ENCODE measurements around the gene EDA. TPM values are rescaled to one million over a fixed set of nuclear protein-coding genes. Genes with fewer than 3 reads are reported as not detected.

Gene EDA
- total RNA-seq, 1 experiment from 2014 or later, result 0.23 TPM

DNA sequence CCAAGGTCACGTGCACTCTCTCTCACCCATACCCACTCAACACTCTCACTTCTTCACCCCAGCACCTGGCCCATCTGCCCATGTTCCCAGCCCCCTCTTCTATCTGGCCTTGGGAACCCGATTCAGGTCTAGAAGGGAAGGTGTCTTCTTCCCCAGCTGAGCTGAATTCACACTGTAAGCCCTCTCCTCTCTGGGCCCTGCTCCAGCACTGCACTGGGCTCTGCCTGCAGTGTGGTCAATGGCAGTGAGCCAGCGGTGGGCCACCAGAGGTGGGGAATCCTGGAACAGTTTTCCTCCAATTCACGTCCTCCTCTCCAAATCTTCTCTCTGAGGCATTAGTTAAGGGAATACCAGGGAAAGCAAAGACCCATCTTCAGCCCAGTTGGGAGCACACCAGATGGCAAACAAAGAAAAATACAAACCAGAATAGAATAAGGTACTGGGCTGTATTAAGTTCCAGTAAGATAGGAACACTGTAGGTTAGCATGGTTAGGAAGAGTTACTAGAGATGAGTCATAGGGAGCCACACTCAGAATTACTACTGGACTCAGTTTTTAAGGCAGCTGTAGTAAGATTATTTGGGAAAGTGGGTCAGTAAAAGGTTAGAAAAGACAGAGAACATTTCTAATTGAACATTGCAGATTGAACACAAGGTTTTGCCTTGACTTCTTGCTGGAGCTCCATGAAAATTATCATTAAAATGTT, 428.8 kb downstream of the EDA start:
- ChIA-PET POLR2A (no interaction called here), CTCF (no interaction called here)
- Histone ChIP-seq H3K36me3 (ENCODE audit: control insufficient read depth, insufficient read depth, low read length) (no peaks in the 10 kb centered on the region), H3K4me3 (ENCODE audit: low read depth in 2 of 2, low read length in 2 of 2) (no peak overlapping the region), H3K4me1 (ENCODE audit: control insufficient read depth, insufficient read depth, low read length) (no peaks in the 10 kb centered on the region), H3K27ac (ENCODE audit: low read length) (no peak overlapping the region), H3K27me3 (ENCODE audit: control insufficient read depth, insufficient read depth, low read length) (no peaks in the 10 kb centered on the region), H3K9me3 (ENCODE audit: control insufficient read depth, insufficient read depth, low read depth, low read length) (no peaks in the 10 kb centered on the region)
- BruUV-seq (replicated peaks), result no TSS peak
- no peak for ATAC-seq
- no peak for DNase-seq (ENCODE audit: low read depth, low spot score)
- in situ Hi-C loops (cut with HindIII; ENCODE audit: low pct_unique_long_range_greater_than_20kb, low sequenced_read_pairs) (no loop called here), intact Hi-C loops (cut with micrococcal nuclease; ENCODE audit: unreplicated experiment) (no loop called here)
- TF ChIP-seq POLR2AphosphoS5 (IDR thresholded peaks at IDR 0.05; ENCODE audit: low read depth, low read length) (no peak), SIN3A (IDR thresholded peaks at IDR 0.05; ENCODE audit: borderline replicate concordance, insufficient read depth, low read depth, low read length) (no peak), TCF7L2 (IDR thresholded peaks at IDR 0.05; ENCODE audit: low read depth, low read length) (no peak)
- TF ChIP-seq, protein P1, sequence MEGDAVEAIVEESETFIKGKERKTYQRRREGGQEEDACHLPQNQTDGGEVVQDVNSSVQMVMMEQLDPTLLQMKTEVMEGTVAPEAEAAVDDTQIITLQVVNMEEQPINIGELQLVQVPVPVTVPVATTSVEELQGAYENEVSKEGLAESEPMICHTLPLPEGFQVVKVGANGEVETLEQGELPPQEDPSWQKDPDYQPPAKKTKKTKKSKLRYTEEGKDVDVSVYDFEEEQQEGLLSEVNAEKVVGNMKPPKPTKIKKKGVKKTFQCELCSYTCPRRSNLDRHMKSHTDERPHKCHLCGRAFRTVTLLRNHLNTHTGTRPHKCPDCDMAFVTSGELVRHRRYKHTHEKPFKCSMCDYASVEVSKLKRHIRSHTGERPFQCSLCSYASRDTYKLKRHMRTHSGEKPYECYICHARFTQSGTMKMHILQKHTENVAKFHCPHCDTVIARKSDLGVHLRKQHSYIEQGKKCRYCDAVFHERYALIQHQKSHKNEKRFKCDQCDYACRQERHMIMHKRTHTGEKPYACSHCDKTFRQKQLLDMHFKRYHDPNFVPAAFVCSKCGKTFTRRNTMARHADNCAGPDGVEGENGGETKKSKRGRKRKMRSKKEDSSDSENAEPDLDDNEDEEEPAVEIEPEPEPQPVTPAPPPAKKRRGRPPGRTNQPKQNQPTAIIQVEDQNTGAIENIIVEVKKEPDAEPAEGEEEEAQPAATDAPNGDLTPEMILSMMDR (IDR thresholded peaks at IDR 0.05), result no peak

DNA sequence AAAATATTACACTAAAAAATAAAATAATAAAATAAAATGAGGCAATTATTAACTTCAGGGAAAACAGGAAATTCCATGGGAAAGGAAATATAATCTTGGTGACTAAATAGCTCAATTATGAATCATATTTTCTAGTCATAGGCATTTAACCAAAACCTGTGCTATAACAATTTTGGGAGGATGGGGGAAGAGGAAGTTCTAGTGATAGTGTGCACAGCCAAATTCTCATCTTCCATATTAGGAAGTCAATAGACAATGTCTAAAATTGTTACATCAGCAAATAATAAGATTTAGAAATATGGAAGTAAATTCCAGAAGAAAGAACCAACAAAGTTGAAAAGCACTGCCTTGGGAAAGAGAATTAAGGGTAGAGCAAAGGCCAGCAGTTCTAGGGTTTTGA, 431.1 kb downstream of the EDA start:
- H3K27ac ChIP-seq (ENCODE audit: low read length), result no peak overlapping the region
- H3K4me1 ChIP-seq (ENCODE audit: control insufficient read depth, insufficient read depth, low read length), result no peaks in the 10 kb centered on the region
- ChIA-PET CTCF (no interaction called here), POLR2A (no interaction called here)
- H3K36me3 ChIP-seq (ENCODE audit: control insufficient read depth, insufficient read depth, low read length), result no peaks in the 10 kb centered on the region
- H3K27me3 ChIP-seq (ENCODE audit: control insufficient read depth, insufficient read depth, low read length), result no peaks in the 10 kb centered on the region
- ATAC-seq (no peak), DNase-seq (ENCODE audit: low read depth, low spot score) (no peak)
- TF ChIP-seq SIN3A (IDR thresholded peaks at IDR 0.05; ENCODE audit: borderline replicate concordance, insufficient read depth, low read depth, low read length) (no peak), POLR2AphosphoS5 (IDR thresholded peaks at IDR 0.05; ENCODE audit: low read depth, low read length) (no peak), TCF7L2 (IDR thresholded peaks at IDR 0.05; ENCODE audit: low read depth, low read length) (no peak)
- TF ChIP-seq, protein P1 (IDR thresholded peaks at IDR 0.05), result no peak
- TF ChIP-seq, protein P2, sequence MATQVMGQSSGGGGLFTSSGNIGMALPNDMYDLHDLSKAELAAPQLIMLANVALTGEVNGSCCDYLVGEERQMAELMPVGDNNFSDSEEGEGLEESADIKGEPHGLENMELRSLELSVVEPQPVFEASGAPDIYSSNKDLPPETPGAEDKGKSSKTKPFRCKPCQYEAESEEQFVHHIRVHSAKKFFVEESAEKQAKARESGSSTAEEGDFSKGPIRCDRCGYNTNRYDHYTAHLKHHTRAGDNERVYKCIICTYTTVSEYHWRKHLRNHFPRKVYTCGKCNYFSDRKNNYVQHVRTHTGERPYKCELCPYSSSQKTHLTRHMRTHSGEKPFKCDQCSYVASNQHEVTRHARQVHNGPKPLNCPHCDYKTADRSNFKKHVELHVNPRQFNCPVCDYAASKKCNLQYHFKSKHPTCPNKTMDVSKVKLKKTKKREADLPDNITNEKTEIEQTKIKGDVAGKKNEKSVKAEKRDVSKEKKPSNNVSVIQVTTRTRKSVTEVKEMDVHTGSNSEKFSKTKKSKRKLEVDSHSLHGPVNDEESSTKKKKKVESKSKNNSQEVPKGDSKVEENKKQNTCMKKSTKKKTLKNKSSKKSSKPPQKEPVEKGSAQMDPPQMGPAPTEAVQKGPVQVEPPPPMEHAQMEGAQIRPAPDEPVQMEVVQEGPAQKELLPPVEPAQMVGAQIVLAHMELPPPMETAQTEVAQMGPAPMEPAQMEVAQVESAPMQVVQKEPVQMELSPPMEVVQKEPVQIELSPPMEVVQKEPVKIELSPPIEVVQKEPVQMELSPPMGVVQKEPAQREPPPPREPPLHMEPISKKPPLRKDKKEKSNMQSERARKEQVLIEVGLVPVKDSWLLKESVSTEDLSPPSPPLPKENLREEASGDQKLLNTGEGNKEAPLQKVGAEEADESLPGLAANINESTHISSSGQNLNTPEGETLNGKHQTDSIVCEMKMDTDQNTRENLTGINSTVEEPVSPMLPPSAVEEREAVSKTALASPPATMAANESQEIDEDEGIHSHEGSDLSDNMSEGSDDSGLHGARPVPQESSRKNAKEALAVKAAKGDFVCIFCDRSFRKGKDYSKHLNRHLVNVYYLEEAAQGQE (IDR thresholded peaks at IDR 0.05; ENCODE audit: insufficient read depth in 1 of 2, low read depth in 2 of 2, low read length in 1 of 2), result no peak
- intact Hi-C loops (cut with micrococcal nuclease; ENCODE audit: unreplicated experiment) (no loop called here), in situ Hi-C loops (cut with HindIII; ENCODE audit: low pct_unique_long_range_greater_than_20kb, low sequenced_read_pairs) (no loop called here)
- H3K9me3 ChIP-seq (ENCODE audit: control insufficient read depth, insufficient read depth, low read depth, low read length), result no peaks in the 10 kb centered on the region
- no TSS peak for BruUV-seq (replicated peaks)
- no peak overlapping the region for H3K4me3 ChIP-seq (ENCODE audit: low read depth in 2 of 2, low read length in 2 of 2)

All from Panc1 (cell line).